ENCODE data around the gene OSGEP. TPM values are rescaled to one million over a fixed set of nuclear protein-coding genes. Genes with fewer than 3 reads are reported as not detected.

The OSGEP gene
- total and polyA plus RNA-seq, 2 experiments from 2014 or later = 29.0 to 59.5 TPM

DNA sequence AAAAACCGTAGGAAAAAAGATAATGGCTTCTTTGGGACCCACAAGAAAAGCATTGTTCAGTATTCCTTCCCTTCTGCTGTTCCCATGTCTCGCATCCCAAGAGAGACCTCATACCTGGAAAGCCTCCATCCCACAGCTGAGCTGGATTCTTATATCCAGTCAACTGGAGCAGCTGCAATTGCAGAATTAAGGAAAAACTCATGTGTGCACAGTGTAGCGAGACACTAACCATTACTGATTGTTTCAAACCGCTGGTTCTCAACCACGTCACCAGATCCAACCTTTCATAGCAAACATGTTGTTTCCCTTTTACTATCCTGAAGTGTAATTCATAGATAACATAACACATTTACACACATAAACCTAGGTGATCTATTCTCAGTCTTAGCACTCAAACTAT is 45.3 kb upstream of the OSGEP start:
- H3K4me1 Mint-ChIP-seq = peaks cover 30% of the 10 kb centered on the region
- DNase-seq (ENCODE audit: low spot score) (no peak), ATAC-seq (no peak)
- no peak overlapping the region for H3K4me2 ChIP-seq
- H3K9me3 Mint-ChIP-seq = peaks cover 12% of the 10 kb centered on the region
- peaks cover 2% of the 10 kb centered on the region for H3K27me3 Mint-ChIP-seq (ENCODE audit: insufficient read depth, low read depth, poor library complexity)
- H3K27ac Mint-ChIP-seq = no peak overlapping the region
- TF ChIP-seq, protein P1, sequence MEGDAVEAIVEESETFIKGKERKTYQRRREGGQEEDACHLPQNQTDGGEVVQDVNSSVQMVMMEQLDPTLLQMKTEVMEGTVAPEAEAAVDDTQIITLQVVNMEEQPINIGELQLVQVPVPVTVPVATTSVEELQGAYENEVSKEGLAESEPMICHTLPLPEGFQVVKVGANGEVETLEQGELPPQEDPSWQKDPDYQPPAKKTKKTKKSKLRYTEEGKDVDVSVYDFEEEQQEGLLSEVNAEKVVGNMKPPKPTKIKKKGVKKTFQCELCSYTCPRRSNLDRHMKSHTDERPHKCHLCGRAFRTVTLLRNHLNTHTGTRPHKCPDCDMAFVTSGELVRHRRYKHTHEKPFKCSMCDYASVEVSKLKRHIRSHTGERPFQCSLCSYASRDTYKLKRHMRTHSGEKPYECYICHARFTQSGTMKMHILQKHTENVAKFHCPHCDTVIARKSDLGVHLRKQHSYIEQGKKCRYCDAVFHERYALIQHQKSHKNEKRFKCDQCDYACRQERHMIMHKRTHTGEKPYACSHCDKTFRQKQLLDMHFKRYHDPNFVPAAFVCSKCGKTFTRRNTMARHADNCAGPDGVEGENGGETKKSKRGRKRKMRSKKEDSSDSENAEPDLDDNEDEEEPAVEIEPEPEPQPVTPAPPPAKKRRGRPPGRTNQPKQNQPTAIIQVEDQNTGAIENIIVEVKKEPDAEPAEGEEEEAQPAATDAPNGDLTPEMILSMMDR (conservative IDR thresholded peaks at IDR 0.05; ENCODE audit: low read depth in 2 of 2) = no peak
- TF ChIP-seq, protein P2, sequence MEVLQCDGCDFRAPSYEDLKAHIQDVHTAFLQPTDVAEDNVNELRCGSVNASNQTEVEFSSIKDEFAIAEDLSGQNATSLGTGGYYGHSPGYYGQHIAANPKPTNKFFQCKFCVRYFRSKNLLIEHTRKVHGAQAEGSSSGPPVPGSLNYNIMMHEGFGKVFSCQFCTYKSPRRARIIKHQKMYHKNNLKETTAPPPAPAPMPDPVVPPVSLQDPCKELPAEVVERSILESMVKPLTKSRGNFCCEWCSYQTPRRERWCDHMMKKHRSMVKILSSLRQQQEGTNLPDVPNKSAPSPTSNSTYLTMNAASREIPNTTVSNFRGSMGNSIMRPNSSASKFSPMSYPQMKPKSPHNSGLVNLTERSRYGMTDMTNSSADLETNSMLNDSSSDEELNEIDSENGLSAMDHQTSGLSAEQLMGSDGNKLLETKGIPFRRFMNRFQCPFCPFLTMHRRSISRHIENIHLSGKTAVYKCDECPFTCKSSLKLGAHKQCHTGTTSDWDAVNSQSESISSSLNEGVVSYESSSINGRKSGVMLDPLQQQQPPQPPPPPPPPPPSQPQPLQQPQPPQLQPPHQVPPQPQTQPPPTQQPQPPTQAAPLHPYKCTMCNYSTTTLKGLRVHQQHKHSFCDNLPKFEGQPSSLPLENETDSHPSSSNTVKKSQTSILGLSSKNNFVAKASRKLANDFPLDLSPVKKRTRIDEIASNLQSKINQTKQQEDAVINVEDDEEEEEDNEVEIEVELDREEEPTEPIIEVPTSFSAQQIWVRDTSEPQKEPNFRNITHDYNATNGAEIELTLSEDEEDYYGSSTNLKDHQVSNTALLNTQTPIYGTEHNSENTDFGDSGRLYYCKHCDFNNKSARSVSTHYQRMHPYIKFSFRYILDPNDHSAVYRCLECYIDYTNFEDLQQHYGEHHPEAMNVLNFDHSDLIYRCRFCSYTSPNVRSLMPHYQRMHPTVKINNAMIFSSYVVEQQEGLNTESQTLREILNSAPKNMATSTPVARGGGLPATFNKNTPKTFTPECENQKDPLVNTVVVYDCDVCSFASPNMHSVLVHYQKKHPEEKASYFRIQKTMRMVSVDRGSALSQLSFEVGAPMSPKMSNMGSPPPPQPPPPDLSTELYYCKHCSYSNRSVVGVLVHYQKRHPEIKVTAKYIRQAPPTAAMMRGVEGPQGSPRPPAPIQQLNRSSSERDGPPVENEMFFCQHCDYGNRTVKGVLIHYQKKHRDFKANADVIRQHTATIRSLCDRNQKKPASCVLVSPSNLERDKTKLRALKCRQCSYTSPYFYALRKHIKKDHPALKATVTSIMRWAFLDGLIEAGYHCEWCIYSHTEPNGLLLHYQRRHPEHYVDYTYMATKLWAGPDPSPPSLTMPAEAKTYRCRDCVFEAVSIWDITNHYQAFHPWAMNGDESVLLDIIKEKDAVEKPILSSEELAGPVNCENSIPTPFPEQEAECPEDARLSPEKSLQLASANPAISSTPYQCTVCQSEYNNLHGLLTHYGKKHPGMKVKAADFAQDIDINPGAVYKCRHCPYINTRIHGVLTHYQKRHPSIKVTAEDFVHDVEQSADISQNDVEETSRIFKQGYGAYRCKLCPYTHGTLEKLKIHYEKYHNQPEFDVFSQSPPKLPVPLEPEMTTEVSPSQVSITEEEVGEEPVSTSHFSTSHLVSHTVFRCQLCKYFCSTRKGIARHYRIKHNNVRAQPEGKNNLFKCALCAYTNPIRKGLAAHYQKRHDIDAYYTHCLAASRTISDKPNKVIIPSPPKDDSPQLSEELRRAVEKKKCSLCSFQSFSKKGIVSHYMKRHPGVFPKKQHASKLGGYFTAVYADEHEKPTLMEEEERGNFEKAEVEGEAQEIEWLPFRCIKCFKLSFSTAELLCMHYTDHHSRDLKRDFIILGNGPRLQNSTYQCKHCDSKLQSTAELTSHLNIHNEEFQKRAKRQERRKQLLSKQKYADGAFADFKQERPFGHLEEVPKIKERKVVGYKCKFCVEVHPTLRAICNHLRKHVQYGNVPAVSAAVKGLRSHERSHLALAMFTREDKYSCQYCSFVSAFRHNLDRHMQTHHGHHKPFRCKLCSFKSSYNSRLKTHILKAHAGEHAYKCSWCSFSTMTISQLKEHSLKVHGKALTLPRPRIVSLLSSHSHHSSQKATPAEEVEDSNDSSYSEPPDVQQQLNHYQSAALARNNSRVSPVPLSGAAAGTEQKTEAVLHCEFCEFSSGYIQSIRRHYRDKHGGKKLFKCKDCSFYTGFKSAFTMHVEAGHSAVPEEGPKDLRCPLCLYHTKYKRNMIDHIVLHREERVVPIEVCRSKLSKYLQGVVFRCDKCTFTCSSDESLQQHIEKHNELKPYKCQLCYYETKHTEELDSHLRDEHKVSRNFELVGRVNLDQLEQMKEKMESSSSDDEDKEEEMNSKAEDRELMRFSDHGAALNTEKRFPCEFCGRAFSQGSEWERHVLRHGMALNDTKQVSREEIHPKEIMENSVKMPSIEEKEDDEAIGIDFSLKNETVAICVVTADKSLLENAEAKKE (CRISPR knock-in tag; IDR thresholded peaks at IDR 0.05) = no peak
- TF ChIP-seq, protein P3, sequence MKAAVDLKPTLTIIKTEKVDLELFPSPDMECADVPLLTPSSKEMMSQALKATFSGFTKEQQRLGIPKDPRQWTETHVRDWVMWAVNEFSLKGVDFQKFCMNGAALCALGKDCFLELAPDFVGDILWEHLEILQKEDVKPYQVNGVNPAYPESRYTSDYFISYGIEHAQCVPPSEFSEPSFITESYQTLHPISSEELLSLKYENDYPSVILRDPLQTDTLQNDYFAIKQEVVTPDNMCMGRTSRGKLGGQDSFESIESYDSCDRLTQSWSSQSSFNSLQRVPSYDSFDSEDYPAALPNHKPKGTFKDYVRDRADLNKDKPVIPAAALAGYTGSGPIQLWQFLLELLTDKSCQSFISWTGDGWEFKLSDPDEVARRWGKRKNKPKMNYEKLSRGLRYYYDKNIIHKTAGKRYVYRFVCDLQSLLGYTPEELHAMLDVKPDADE (IDR thresholded peaks at IDR 0.05) = no peak
- TF ChIP-seq STAT1 (IDR thresholded peaks at IDR 0.05; ENCODE audit: unreplicated experiment) (no peak), JUNB (IDR thresholded peaks at IDR 0.05; ENCODE audit: unreplicated experiment) (no peak)
- H3K4me3 Mint-ChIP-seq = no peak overlapping the region
- peak overlapping the region; percentile 2; the same call in 1 of the 2 replicates for H2AFZ ChIP-seq
- no peaks in the 10 kb centered on the region for H3K79me2 ChIP-seq (replicated peaks; ENCODE audit: insufficient read depth)
- H4K20me1 ChIP-seq (replicated peaks; ENCODE audit: insufficient read depth) = no peaks in the 10 kb centered on the region
- H3K4me3 ChIP-seq = no peak overlapping the region
- no peaks in the 10 kb centered on the region for H3K36me3 ChIP-seq (ENCODE audit: insufficient read depth)
- peaks cover 21% of the 10 kb centered on the region for H3K4me1 ChIP-seq (ENCODE audit: insufficient read depth)
- H3F3A ChIP-seq (replicated peaks; ENCODE audit: low read depth) = no peaks in the 10 kb centered on the region; the same call in 1 of the 2 replicates
- no peak overlapping the region for H3K27ac ChIP-seq (ENCODE audit: low read depth)
- no peaks in the 10 kb centered on the region; the same call in 1 of the 2 replicates for H3K9me2 ChIP-seq (ENCODE audit: insufficient read depth)
- no peaks in the 10 kb centered on the region for H3K27me3 ChIP-seq (ENCODE audit: insufficient read depth)
- peaks cover 8% of the 10 kb centered on the region for H3K36me3 Mint-ChIP-seq (ENCODE audit: low read depth)

Measured in GM23338 (cell line).